Measurements from ENCODE around the gene RSPO3.

- TF ChIP-seq JUND (IDR thresholded peaks at IDR 0.05; ENCODE audit: borderline replicate concordance, low read depth, low read length) (no peak), JUND (tag; IDR thresholded peaks at IDR 0.05; ENCODE audit: borderline replicate concordance, low read depth, low read length) (no peak), ZNF232 (CRISPR knock-in tag; IDR thresholded peaks at IDR 0.05) (no peak), PRDM10 (IDR thresholded peaks at IDR 0.05; ENCODE audit: partially characterized antibody) (no peak), ERF (CRISPR knock-in tag; IDR thresholded peaks at IDR 0.05) (no peak), RBFOX2 (IDR thresholded peaks at IDR 0.05; ENCODE audit: low read depth, low read length) (no peak), NFE2 (IDR thresholded peaks at IDR 0.05; ENCODE audit: low read depth) (no peak), CTCF (IDR thresholded peaks at IDR 0.05 in 2 of 3, conservative IDR thresholded peaks at IDR 0.05 in 1 of 3; ENCODE audit: insufficient read depth in 2 of 3, low read depth in 1 of 3, low read length in 3 of 3) (no peak)
Observed at GRCh38 chr6:127107916-127108315, 10.6 kb upstream of the RSPO3 start.

Measured in K562 (cell line).